HG03457 (cell line): ENCODE data around the gene TMEM50B.
"Not testable (repeated sequence)": the region's sequence is repeated elsewhere in the genome, so short reads cannot be mapped to it uniquely, and the experiment has no call there.

Source experiments
- ATAC-seq: cut with Tn5 transposase; IDR thresholded peaks from one replicate; pipeline ENCODE4 v1.9.1; 2021; ENCODE audit warnings: moderate number of reproducible peaks; ENCODE audit not compliant: unreplicated experiment

TMEM50B gene

GRCh38 chr21:33432496-33432895, 47.3 kb downstream of the TMEM50B start:
- no peak for ATAC-seq

- ATAC-seq, result no peak
These were observed 48.9 kb downstream of the TMEM50B start for GRCh38 chr21:33430858-33431257.

- ATAC-seq, result no peak
These were observed 51.1 kb downstream of the TMEM50B start for GRCh38 chr21:33428669-33429068.

GRCh38 chr21:33427051-33427450, 52.7 kb downstream of the TMEM50B start:
- no peak for ATAC-seq

- ATAC-seq, result no peak
These were observed 53.9 kb downstream of the TMEM50B start for GRCh38 chr21:33425825-33426224.

- no peak for ATAC-seq
These were observed 55.6 kb downstream of the TMEM50B start for GRCh38 chr21:33424214-33424613.

GRCh38 chr21:33421713-33422393, 57.9 kb downstream of the TMEM50B start:
- no peak for ATAC-seq

GRCh38 chr21:33419538-33420123, 60.1 kb downstream of the TMEM50B start:
- no peak for ATAC-seq

GRCh38 chr21:33418691-33419090, 61.1 kb downstream of the TMEM50B start:
- no peak for ATAC-seq

- no peak for ATAC-seq
These were observed 64.8 kb downstream of the TMEM50B start for GRCh38 chr21:33414926-33415325.

- ATAC-seq, result no peak
These were observed 65.7 kb downstream of the TMEM50B start for GRCh38 chr21:33414068-33414467.

GRCh38 chr21:33412832-33413519, 66.8 kb downstream of the TMEM50B start:
- ATAC-seq, result no peak

- ATAC-seq, result not testable (repeated sequence)
These were observed 67.3 kb downstream of the TMEM50B start for GRCh38 chr21:33412439-33412831.

GRCh38 chr21:33411949-33412430, 67.8 kb downstream of the TMEM50B start:
- ATAC-seq, result no peak

- ATAC-seq, result no peak
These were observed 73.3 kb downstream of the TMEM50B start for GRCh38 chr21:33406493-33406892.

- ATAC-seq, result no peak
These were observed 75.8 kb downstream of the TMEM50B start for GRCh38 chr21:33403786-33404585.

GRCh38 chr21:33403128-33403785, 76.5 kb downstream of the TMEM50B start, which contains the start of gene IFNGR2:
TSS of gene IFNGR2 (plus strand) at chr21:33403413. CDS start at chr21:33403544, 131 bp downstream.
- no peak for ATAC-seq

- no peak for ATAC-seq
These were observed 77.5 kb downstream of the TMEM50B start for GRCh38 chr21:33402001-33402979.

- no peak for ATAC-seq
These were observed 78.2 kb downstream of the TMEM50B start for GRCh38 chr21:33401630-33401992.
